HG02840 (cell line): Measurements from ENCODE around the gene LRFN4.

Experiments used
- ATAC-seq: cut with Tn5 transposase; IDR thresholded peaks from one replicate; pipeline ENCODE4 v1.9.1; 2021; ENCODE audit warnings: mild to moderate bottlenecking, moderate library complexity, moderate number of reproducible peaks; ENCODE audit not compliant: unreplicated experiment, low FRiP score

LRFN4 gene

GRCh38 chr11:66885469-66885868 is 28.6 kb downstream of the LRFN4 start:
- no peak for ATAC-seq

- no peak for ATAC-seq
These were observed 29.1 kb downstream of the LRFN4 start for GRCh38 chr11:66885950-66886440.

- ATAC-seq: no peak
These were observed 29.9 kb downstream of the LRFN4 start for GRCh38 chr11:66886671-66887221.

GRCh38 chr11:66887526-66887925 is 30.7 kb downstream of the LRFN4 start:
- no peak for ATAC-seq

GRCh38 chr11:66888282-66888681 is 31.4 kb downstream of the LRFN4 start:
- ATAC-seq: no peak

GRCh38 chr11:66889960-66890359 is 33.1 kb downstream of the LRFN4 start:
- no peak for ATAC-seq

GRCh38 chr11:66891851-66892660 is 35.2 kb downstream of the LRFN4 start:
- ATAC-seq: peak; percentile 67

GRCh38 chr11:66892911-66893310 is 36.0 kb downstream of the LRFN4 start:
- ATAC-seq: no peak

GRCh38 chr11:66894141-66894540 is 37.3 kb downstream of the LRFN4 start:
- no peak for ATAC-seq

GRCh38 chr11:66901964-66902390 is 45.1 kb downstream of the LRFN4 start:
- no peak for ATAC-seq

GRCh38 chr11:66902486-66903177 is 45.8 kb downstream of the LRFN4 start:
- ATAC-seq: no peak

GRCh38 chr11:66904055-66904454 is 47.2 kb downstream of the LRFN4 start:
- no peak for ATAC-seq

GRCh38 chr11:66904561-66904960 is 47.7 kb downstream of the LRFN4 start:
- ATAC-seq: no peak

GRCh38 chr11:66904981-66905521 is 48.2 kb downstream of the LRFN4 start:
- ATAC-seq: no peak

- ATAC-seq: no peak
These were observed 48.8 kb downstream of the LRFN4 start for GRCh38 chr11:66905631-66906030.

- no peak for ATAC-seq
These were observed 49.3 kb downstream of the LRFN4 start for GRCh38 chr11:66906061-66906733.

- no peak for ATAC-seq
These were observed 51.1 kb downstream of the LRFN4 start for GRCh38 chr11:66907751-66908630.

GRCh38 chr11:66909181-66909580 is 52.3 kb downstream of the LRFN4 start:
- ATAC-seq: no peak

GRCh38 chr11:66910016-66910415 is 53.2 kb downstream of the LRFN4 start:
- ATAC-seq: no peak
